ENCODE measurements around the gene AP3D1.

DNA sequence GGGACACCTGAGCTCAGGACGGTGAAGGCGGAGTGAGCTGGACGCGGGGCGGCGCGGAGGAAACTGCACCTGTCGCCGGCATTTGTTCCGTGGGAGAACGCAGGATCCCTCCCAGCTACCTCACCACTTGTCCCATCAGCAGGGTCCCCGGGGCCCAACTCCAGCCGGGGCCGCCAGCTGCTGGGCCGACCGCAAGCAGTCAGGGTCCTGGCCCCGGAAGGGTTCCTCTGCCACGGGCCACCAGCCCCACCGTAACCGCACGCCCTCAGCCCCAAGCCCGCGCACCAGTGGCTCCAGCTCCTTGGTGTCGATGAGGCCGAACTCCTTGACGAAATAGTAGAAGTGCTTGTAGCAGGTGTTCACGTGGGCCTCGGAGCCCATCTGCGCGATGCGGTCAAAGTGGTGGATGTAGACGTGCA is 74.8 kb downstream of the AP3D1 start:
- no peak for TF ChIP-seq EP300 (IDR thresholded peaks at IDR 0.05)
- TF ChIP-seq, protein P1, sequence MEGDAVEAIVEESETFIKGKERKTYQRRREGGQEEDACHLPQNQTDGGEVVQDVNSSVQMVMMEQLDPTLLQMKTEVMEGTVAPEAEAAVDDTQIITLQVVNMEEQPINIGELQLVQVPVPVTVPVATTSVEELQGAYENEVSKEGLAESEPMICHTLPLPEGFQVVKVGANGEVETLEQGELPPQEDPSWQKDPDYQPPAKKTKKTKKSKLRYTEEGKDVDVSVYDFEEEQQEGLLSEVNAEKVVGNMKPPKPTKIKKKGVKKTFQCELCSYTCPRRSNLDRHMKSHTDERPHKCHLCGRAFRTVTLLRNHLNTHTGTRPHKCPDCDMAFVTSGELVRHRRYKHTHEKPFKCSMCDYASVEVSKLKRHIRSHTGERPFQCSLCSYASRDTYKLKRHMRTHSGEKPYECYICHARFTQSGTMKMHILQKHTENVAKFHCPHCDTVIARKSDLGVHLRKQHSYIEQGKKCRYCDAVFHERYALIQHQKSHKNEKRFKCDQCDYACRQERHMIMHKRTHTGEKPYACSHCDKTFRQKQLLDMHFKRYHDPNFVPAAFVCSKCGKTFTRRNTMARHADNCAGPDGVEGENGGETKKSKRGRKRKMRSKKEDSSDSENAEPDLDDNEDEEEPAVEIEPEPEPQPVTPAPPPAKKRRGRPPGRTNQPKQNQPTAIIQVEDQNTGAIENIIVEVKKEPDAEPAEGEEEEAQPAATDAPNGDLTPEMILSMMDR (IDR thresholded peaks at IDR 0.05): no peak
